GM12875 (cell line): Measurements from ENCODE around the gene MAP1S.

Experiments used
- H3K4me3 ChIP-seq: one replicate; pipeline ENCODE4 v1.5.1; 2011; ENCODE audit warnings: low read depth, low read length, control low read depth
- TF ChIP-seq, protein P1 (sequence below): IDR thresholded peaks from 2 replicates; pipeline ENCODE4 v1.5.1; 2011; ENCODE audit warnings: low read depth, mild to moderate bottlenecking, control low read depth, inconsistent platforms, low read length, moderate library complexity, borderline replicate concordance; ENCODE audit not compliant: insufficient read depth

Gene MAP1S

DNA sequence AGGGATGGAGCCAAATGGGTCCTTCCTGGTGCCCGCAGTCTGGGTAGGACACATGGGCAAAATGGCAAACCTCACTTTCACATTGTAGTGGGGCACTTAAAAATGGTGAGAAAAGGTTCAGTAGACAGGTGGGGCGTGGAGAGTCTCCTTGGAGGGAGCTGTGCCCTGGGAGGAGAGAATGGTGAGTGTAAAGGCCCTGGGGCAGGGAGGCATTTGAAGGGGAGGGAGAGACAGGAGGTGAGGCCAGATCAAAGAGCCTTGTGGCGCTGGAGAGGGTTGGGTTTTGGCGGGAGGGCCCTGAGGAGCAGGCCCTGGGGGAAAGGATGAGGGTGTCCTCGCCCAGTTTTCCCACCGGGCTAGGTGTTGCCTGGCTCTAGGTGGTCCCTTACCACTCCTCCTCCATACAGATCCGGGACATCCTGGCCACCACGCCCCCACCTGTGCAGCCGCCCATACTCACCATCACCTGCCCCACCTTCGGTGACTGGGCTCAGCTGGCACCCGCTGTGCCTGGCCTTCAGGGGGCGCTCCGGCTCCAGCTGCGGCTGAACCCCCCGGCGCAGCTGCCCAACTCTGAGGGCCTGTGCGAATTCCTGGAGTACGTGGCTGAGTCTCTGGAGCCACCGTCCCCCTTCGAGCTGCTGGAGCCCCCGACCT lies 6.3 kb downstream of the MAP1S start:
- no peak overlapping the region for H3K4me3 ChIP-seq
- TF ChIP-seq, protein P1, sequence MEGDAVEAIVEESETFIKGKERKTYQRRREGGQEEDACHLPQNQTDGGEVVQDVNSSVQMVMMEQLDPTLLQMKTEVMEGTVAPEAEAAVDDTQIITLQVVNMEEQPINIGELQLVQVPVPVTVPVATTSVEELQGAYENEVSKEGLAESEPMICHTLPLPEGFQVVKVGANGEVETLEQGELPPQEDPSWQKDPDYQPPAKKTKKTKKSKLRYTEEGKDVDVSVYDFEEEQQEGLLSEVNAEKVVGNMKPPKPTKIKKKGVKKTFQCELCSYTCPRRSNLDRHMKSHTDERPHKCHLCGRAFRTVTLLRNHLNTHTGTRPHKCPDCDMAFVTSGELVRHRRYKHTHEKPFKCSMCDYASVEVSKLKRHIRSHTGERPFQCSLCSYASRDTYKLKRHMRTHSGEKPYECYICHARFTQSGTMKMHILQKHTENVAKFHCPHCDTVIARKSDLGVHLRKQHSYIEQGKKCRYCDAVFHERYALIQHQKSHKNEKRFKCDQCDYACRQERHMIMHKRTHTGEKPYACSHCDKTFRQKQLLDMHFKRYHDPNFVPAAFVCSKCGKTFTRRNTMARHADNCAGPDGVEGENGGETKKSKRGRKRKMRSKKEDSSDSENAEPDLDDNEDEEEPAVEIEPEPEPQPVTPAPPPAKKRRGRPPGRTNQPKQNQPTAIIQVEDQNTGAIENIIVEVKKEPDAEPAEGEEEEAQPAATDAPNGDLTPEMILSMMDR = peak; percentile 53

DNA sequence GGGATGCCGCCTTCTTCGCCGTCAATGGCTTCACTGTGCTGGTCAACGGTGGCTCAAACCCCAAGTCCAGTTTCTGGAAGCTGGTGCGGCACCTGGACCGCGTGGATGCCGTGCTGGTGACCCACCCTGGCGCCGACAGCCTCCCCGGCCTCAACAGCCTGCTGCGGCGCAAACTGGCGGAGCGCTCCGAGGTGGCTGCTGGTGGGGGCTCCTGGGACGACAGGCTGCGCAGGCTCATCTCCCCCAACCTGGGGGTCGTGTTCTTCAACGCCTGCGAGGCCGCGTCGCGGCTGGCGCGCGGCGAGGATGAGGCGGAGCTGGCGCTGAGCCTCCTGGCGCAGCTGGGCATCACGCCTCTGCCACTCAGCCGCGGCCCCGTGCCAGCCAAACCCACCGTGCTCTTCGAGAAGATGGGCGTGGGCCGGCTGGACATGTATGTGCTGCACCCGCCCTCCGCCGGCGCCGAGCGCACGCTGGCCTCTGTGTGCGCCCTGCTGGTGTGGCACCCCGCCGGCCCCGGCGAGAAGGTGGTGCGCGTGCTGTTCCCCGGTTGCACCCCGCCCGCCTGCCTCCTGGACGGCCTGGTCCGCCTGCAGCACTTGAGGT lies 7.0 kb downstream of the MAP1S start:
- H3K4me3 ChIP-seq = no peak overlapping the region
- TF ChIP-seq, protein P1 = no peak

DNA sequence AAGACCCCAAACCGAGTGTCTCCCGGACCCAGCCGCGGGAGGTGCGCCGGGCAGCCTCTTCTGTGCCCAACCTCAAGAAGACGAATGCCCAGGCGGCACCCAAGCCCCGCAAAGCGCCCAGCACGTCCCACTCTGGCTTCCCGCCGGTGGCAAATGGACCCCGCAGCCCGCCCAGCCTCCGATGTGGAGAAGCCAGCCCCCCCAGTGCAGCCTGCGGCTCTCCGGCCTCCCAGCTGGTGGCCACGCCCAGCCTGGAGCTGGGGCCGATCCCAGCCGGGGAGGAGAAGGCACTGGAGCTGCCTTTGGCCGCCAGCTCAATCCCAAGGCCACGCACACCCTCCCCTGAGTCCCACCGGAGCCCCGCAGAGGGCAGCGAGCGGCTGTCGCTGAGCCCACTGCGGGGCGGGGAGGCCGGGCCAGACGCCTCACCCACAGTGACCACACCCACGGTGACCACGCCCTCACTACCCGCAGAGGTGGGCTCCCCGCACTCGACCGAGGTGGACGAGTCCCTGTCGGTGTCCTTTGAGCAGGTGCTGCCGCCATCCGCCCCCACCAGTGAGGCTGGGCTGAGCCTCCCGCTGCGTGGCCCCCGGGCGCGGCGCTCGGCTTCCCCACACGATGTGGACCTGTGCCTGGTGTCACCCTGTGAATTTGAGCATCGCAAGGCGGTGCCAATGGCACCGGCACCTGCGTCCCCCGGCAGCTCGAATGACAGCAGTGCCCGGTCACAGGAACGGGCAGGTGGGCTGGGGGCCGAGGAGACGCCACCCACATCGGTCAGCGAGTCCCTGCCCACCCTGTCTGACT lies 7.9 kb downstream of the MAP1S start:
- H3K4me3 ChIP-seq = no peak overlapping the region
- TF ChIP-seq, protein P1 = no peak

DNA sequence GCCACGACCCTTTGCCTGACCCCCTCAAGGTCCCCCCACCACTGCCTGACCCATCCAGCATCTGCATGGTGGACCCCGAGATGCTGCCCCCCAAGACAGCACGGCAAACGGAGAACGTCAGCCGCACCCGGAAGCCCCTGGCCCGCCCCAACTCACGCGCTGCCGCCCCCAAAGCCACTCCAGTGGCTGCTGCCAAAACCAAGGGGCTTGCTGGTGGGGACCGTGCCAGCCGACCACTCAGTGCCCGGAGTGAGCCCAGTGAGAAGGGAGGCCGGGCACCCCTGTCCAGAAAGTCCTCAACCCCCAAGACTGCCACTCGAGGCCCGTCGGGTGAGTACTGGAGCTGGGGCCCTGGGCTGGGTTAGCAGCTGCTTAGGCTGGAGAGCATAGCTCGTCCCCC lies 8.6 kb downstream of the MAP1S start:
- H3K4me3 ChIP-seq = no peak overlapping the region
- TF ChIP-seq, protein P1 = no peak

DNA sequence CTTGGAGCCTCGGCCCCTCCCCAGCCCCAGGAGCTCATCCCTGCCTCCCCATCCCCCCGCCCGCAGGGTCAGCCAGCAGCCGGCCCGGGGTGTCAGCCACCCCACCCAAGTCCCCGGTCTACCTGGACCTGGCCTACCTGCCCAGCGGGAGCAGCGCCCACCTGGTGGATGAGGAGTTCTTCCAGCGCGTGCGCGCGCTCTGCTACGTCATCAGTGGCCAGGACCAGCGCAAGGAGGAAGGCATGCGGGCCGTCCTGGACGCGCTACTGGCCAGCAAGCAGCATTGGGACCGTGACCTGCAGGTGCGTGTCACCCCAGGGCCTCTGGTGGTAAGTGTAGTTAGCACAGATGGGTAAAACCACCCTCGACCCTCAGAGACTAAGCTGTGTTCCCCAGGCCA lies 13.8 kb downstream of the MAP1S start:
- TF ChIP-seq, protein P1 = no peak
- H3K4me3 ChIP-seq = no peak overlapping the region

DNA sequence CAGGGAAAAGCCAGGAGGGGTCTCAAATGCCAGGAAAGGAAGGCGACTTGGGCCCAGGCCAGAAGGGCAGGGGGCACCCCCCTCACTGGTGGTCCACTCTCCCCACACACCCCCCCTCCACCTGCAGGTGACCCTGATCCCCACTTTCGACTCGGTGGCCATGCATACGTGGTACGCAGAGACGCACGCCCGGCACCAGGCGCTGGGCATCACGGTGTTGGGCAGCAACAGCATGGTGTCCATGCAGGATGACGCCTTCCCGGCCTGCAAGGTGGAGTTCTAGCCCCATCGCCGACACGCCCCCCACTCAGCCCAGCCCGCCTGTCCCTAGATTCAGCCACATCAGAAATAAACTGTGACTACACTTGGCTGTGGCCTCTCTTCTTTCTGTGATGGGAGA lies 14.9 kb downstream of the MAP1S start:
- TF ChIP-seq, protein P1 = no peak
- H3K4me3 ChIP-seq = no peak overlapping the region

DNA sequence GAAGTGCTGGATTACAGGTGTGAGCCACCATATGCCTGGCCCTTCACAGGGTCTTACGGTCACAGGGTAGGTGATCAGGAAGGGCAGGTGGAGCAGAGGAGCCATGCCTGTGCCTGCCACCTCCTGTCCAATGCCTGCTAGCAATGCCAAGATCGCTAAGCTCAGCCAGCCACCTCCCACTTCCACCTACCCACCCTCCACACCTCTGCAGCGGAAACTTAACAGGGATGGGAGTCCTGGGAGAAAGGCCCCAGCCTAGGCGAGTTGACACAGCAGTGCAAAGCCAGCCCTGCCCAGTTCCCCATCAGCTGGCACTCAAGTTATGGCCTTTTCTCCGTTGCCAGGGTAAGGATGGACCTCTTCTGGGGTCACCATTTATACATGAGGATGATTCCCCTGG lies 16.1 kb downstream of the MAP1S start:
- TF ChIP-seq, protein P1 = no peak
- H3K4me3 ChIP-seq = no peak overlapping the region
